ENCODE results near the gene PSMB8. TPM values are rescaled to one million over a fixed set of nuclear protein-coding genes. Genes with fewer than 3 reads are reported as not detected.

The PSMB8 gene
- total RNA-seq, 1 experiment from 2014 or later: 0.96 TPM

GRCh38 chr6:32794510-32794909, 49.3 kb downstream of the PSMB8 start:
- H3K9me2 ChIP-seq (ENCODE audit: insufficient read depth): no peaks in the 10 kb centered on the region
- no peak for TF ChIP-seq POLR2AphosphoS5 (IDR thresholded peaks at IDR 0.05; ENCODE audit: low read depth, low read length)
- no peak for TF ChIP-seq ATF3 (IDR thresholded peaks at IDR 0.05)
- TF ChIP-seq ELF1 (IDR thresholded peaks at IDR 0.05; ENCODE audit: borderline replicate concordance, low read depth): no peak
- TF ChIP-seq, protein P1, sequence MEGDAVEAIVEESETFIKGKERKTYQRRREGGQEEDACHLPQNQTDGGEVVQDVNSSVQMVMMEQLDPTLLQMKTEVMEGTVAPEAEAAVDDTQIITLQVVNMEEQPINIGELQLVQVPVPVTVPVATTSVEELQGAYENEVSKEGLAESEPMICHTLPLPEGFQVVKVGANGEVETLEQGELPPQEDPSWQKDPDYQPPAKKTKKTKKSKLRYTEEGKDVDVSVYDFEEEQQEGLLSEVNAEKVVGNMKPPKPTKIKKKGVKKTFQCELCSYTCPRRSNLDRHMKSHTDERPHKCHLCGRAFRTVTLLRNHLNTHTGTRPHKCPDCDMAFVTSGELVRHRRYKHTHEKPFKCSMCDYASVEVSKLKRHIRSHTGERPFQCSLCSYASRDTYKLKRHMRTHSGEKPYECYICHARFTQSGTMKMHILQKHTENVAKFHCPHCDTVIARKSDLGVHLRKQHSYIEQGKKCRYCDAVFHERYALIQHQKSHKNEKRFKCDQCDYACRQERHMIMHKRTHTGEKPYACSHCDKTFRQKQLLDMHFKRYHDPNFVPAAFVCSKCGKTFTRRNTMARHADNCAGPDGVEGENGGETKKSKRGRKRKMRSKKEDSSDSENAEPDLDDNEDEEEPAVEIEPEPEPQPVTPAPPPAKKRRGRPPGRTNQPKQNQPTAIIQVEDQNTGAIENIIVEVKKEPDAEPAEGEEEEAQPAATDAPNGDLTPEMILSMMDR (IDR thresholded peaks at IDR 0.05 in 2 of 3, conservative IDR thresholded peaks at IDR 0.05 in 1 of 3; ENCODE audit: borderline replicate concordance in 1 of 3, insufficient read depth in 1 of 3, low read depth in 2 of 3, low read length in 2 of 3): no peak
- TF ChIP-seq RAD21 (IDR thresholded peaks at IDR 0.05; ENCODE audit: low read depth): no peak
- TF ChIP-seq JUND (IDR thresholded peaks at IDR 0.05): no peak
- no peak for TF ChIP-seq EGR1 (IDR thresholded peaks at IDR 0.05; ENCODE audit: low read depth)
- no peak for TF ChIP-seq POLR2A (IDR thresholded peaks at IDR 0.05; ENCODE audit: borderline replicate concordance, extremely low read depth, insufficient read depth, insufficient read length)
- peaks cover 0 to 13% of the 10 kb centered on the region in 2 experiments; a peak in 2 of 4 replicates for H3K4me1 ChIP-seq (ENCODE audit: control insufficient read depth in 1 of 2, insufficient read depth in 2 of 2, low read length in 2 of 2)
- no peak overlapping the region for H3K9ac ChIP-seq (ENCODE audit: low read length)
- no peak overlapping the region for H3K4me2 ChIP-seq (ENCODE audit: low read length)
- ChIA-PET RAD21 (ENCODE audit: low non-redundant PET in 1 of 2, low total read pairs in 2 of 2, uncharacterized antibody in 2 of 2, unreplicated experiment in 2 of 2) (no interaction called here), CTCF (interaction anchor here (1.1 to 2.1 kb wide), 3 partner anchors 9 to 94 kb away, joined by 3 to 7 read pairs (median 6); no protein-coding TSS in a partner anchor), POLR2A (no interaction called here)
- ATAC-seq (no peak), DNase-seq (ENCODE audit: low read depth, low spot score) (no peak)
- intact Hi-C loops (cut with micrococcal nuclease): no loop called here
- H3K36me3 ChIP-seq (ENCODE audit: control insufficient read depth in 1 of 2, insufficient read depth in 2 of 2, low read length in 2 of 2): no peaks in the 10 kb centered on the region
- H4K20me1 ChIP-seq (ENCODE audit: insufficient read depth): no peaks in the 10 kb centered on the region
- H3K9me3 ChIP-seq (ENCODE audit: control insufficient read depth in 1 of 2, insufficient read depth in 1 of 2, low read depth in 1 of 2, low read length in 2 of 2): no peaks in the 10 kb centered on the region
- no TSS peak for BruUV-seq (replicated peaks)
- H3K79me2 ChIP-seq (ENCODE audit: insufficient read depth, low read length): no peaks in the 10 kb centered on the region
- H3K27me3 ChIP-seq (ENCODE audit: insufficient read depth, low read length): peaks cover 14% of the 10 kb centered on the region; the same call in 1 of the 2 replicates
- no peak overlapping the region for H3K27ac ChIP-seq (ENCODE audit: low read depth, low read length)
- no peak overlapping the region for H2AFZ ChIP-seq (ENCODE audit: low read depth, low read length, poor library complexity, severe bottlenecking)
- H3K4me3 ChIP-seq (replicated peaks in 1 of 2; ENCODE audit: low read depth in 1 of 2, low read length in 2 of 2): no peak overlapping the region

Data from HCT116 (cell line).